Jurkat, Clone E6-1 (cell line): ENCODE results near the gene POLE3.
"Not testable (repeated sequence)": the region's sequence is repeated elsewhere in the genome, so short reads cannot be mapped to it uniquely, and the experiment has no call there.

Experiments
- DNase-seq: peaks from one replicate; pipeline ENCODE4 v3.0.0-alpha.2; 2011; ENCODE audit warnings: low read depth, low spot score
- H3K4me3 ChIP-seq: 2 replicates; pipeline ENCODE4 v1.5.1; 2011; ENCODE audit warnings: mild to moderate bottlenecking, low read length, control low read depth, moderate library complexity

Gene POLE3

GRCh38 chr9:113380869-113381378, 29.6 kb downstream of the POLE3 start:
- no peak overlapping the region for H3K4me3 ChIP-seq
- no peak for DNase-seq

DNA sequence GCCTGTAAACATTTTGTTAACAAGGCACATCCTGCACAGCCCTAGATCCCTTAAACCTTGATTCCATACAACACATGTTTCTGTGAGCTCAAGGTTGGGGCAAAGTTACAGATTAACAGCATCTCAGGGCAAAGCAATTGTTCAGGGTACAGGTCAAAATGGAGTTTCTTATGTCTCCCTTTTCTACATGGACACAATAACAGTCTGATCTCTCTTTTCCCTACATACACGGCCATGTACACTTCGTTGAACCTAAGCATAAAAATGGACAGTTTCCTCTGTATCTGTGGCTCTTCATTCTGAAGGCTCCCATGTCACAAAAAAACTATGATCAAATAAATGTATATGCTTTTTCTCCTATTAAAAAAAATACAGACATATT, 30.7 kb downstream of the POLE3 start:
- not testable (repeated sequence) for DNase-seq, H3K4me3 ChIP-seq

DNA sequence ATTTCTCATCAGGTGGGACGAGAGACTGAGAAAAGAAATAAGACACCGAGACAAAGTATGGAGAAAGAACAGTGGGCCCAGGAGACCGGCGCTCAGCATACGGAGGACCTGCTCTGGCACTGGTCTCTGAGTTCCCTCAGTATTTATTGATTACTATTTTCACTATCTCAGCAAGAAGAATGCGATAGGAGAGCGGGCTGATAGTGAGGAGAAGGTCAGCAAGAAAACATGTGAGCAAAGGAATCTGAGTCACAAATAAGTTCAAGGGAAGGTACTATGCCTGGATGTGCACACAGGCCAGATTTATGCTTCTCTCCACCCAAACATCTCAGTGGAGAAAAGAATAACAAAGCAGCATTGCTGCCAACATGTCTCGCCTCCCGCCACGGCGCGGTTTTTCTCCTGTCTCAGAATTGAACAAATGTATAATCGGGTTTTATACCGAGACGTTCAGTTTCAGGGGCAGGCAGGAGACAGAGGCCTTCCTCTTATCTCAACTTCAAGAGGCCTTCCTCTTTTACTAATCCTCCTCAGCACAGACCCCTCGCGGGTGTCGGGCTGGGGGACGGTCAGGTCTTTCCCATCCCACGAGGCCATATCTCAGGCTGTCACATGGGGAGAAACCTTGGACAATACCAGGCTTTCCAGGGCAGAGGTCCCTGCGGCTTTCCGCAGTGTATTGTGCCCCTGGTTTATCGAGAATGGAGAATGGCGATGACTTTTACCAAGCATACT, 31.2 kb downstream of the POLE3 start:
- not testable (repeated sequence) for DNase-seq, H3K4me3 ChIP-seq

GRCh38 chr9:113376634-113377567, 33.6 kb downstream of the POLE3 start, which contains the start of gene HDHD3:
Gene HDHD3, minus strand, starts transcription at chr9:113376986. Its CDS starts 2,632 bp downstream, at chr9:113374354.
- peak; percentile 71 for DNase-seq
- peak within 1 kb of the TSS; percentile 87 for H3K4me3 ChIP-seq

DNA sequence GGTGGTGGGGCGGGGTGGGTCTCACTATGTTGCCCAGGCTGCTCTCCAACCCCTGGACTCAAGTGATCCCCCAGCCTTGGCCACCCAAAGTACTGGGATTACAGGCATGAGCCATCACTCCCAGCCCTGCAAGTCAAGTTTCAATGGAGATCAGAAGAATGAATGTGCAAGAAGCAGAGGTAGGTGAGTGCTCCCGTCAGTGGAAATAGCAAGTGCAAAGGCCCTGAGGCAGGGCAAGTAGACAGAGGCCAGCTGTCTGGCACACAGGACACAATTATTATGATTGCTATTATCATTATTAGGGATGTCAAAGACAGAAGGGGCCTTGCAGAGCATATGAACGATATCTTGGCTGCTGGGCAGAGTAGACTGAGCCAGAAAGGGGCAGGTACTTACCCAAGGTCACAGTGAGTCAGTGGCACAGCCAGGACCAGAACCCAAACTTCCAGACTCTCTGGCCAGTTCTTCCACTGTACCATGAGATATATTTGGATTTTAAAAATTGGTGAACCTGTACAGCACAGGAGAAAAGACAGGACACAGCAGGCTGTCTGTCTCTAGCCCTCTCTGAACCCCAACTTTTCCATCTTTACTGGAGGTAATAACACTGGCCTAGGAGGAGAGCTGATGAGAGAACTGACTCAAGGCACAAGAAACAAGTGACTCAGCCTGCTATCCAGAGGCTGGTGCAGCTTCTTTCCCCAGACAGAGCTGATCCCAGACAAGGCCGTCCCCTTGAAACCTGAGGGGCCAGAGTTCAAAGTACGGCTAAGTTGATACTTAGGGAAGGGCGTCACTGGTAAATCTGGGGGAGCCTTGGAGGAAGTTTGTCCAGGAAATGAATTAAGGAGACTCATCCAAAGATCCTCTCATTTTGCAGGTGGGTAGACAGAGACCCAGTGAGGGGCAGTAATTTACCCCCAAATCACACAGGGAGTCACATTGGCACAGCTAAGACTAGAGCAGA, 35.1 kb downstream of the POLE3 start:
- H3K4me3 ChIP-seq, result no peak overlapping the region
- no peak for DNase-seq

GRCh38 chr9:113373676-113374392, 36.6 kb downstream of the POLE3 start:
- H3K4me3 ChIP-seq, result no peak overlapping the region
- no peak for DNase-seq

- H3K4me3 ChIP-seq, result no peak overlapping the region
- no peak for DNase-seq
Observed at GRCh38 chr9:113373256-113373655, 37.2 kb downstream of the POLE3 start.

DNA sequence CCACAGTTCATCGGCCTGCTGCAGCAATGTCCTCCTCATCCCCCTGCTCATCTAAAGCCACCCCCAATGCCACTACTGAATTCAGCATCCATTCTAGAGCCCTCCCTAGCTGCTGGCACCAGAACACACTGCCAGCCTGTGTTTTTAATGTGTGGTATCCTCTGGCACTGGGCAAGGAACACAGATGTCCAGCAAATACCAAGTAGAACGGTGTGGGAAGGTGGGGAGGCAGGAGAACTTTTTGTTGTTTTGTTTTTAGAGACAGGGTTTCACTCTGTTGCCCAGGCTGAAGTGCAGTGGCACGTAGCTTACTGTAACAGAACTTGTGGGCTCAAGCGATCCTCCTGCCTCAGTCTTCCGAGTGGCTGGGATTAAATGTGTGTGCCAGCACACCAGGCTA, 38.4 kb downstream of the POLE3 start:
- no peak overlapping the region for H3K4me3 ChIP-seq
- DNase-seq, result no peak

DNA sequence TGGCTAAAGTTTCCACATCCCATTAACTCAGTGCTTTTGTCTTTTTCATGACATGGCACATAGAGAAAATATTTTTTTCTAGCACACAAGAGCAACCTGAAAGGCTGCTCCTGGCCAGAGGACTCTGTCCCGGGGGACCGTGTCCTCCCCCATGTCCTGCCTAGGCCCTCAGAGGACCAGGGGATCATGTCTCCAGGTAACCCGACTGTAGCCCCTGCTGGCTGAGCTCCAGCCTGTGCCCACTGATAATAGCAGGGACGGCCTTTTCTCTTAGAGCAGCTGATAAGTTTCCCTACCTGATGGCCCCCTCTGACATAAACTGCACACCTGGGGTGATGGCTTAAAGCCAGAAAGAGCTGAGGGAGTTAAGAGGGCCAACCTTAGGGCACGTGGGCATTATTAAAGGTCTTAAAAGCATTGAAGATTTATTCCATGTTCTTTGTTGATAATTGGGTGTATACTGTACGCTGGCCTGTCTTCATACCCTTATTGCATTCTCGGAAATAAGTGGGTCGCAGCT, 39.6 kb downstream of the POLE3 start:
- H3K4me3 ChIP-seq, result no peak overlapping the region
- no peak for DNase-seq

DNA sequence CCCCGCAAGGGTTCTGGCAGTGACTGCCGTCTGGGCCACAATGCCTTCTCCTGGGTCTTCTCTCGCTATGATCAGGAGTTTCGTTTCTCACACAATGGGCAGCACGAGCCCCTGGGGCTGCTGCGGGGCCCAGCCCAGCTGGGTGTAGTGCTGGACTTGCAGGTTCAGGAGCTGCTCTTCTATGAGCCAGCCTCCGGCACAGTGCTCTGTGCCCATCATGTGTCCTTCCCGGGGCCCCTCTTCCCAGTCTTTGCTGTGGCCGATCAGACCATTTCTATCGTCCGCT, 40.7 kb downstream of the POLE3 start:
- H3K4me3 ChIP-seq, result no peak overlapping the region
- no peak for DNase-seq

DNA sequence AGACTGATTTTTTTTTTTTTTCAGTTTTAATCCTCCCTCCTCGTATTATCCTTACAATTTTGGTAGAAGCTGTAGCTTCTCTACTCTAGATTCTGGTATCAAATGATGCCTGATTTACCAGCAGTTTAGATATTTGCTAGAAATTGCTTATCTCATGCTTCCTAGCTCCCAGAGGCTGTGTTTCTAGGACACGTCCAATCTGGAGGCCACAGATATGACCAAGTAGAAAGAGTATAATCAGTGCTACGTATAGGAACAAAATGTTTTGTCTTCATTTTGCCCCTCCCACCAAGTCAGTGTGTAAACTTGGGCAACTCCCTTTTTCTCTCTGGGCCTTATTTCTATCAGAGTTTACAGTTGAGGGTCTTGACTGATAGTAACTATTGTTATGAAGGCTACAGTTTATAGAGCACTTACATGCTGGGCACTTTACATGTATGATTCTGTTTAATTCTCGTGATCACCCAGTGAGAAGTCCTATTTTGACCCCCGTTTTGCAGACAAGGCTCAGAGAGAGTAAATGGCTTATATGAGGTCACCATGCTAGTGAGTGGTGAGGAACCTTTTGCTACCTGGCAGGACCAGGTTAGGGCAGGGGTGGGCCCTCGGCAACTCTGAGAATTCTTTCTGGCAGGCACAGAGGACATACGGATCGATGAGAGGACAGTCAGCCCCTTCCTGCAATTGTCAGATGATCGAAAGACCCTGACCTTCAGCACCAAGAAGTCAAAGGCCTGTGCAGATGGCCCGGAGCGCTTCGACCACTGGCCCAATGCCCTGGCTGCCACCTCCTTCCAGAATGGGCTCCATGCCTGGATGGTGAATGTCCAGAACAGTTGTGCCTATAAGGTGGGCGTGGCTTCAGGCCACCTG, 41.3 kb downstream of the POLE3 start:
- H3K4me3 ChIP-seq, result no peak overlapping the region
- no peak for DNase-seq

DNA sequence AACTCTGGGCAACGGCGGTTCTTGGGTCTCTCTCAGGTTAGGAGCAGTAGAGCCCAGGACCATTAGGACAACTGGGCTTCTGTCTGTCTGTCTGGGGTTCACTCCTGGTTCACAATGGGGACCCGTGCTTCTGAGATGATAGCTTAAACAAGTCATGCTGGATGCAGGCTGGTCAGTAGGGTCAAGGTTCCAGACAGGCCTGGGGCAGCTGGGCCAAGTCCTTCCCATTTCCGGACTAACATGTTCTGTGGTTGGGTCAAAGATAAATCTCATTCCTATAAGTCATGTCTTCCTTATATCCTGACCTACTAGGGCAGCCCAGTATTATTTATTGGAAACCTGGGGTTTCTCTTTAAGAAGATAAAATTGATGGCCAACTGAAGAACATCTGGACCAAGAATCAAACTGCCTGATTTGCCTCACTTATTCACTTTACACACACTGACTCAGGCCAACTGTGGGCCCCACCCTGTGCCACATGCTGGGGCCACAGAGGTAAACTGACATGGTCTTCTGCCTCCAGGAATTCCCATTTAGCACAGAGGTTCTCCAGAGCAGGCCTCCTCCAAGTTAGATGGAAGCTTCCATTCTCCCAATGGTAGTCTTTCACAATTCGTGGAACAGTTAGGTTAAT, 42.0 kb downstream of the POLE3 start:
- no peak overlapping the region for H3K4me3 ChIP-seq
- no peak for DNase-seq

DNA sequence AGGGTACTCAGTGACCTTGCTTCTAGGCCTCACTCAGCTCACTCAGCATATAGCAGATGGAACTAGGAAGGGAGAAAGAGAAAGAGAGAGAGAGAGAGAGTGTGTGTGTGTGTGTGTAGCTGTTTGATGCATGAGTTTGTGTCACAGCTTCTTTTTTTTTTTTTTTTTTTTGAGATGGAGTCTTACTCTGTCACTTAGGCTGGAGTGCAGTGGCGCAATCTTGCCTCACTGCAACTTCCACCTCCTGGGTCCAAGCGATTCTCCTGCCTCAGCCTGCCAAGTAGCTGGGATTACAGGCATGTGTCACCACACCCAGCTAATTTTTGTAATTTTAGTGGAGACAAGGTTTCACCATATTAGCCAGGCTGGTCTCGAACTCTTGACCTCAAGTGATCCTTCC, 44.8 kb downstream of the POLE3 start:
- not testable (repeated sequence) for H3K4me3 ChIP-seq

DNA sequence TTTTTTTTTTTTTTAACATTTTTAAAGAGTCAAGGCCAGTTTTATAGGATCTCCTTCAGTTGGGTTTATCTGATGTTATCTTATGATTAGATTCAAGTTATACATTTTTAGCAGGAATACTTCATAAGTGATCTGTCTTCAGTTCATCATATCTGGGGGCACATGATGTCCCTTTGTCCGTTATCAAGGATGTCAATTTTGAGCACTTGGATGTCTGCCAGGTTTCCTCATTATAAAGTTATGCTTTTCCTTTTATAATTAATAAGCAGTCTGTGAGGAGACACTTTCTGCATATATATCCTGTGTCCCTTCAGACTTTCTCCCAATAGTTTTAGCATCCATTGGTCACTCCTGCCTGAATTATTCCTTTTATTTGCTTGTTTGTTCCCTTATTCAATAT, 45.5 kb downstream of the POLE3 start:
- no peak overlapping the region for H3K4me3 ChIP-seq
- no peak for DNase-seq

More for the DNA sequence above, 44.8 kb downstream of the POLE3 start:
- DNase-seq, result not testable (repeated sequence)

DNA sequence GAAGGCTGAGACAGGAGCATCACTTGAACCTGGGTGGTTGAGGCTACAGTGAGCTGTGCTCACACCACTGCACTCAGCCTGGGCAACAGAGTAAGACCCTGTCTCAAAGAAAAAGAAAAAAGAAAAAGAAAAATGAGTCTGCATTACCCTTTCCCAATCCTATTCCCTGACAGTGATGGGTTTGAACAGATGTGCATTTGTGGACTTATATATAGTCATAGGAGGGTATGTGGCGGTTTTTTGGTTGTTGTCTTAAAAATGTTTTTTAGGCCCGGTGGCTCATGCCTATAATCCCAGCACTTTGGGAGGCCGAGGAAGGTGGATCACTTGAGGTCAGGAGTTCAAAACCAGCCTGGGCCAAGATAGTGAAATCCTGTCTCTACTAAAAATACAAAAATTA, 47.1 kb downstream of the POLE3 start:
- DNase-seq, result no peak
- H3K4me3 ChIP-seq, result no peak overlapping the region

GRCh38 chr9:113361304-113362018, 49.0 kb downstream of the POLE3 start:
- no peak for DNase-seq
- H3K4me3 ChIP-seq, result no peak overlapping the region
